T-helper 2 cell treated with Interferon-gamma antibody and Interleukin-4, amounts not matched to agents 5 μg/mL and 100 μg/mL, for 36 hours (primary cell): ENCODE measurements around the gene PPP2R3B.
"Not testable (repeated sequence)": the region's sequence is repeated elsewhere in the genome, so short reads cannot be mapped to it uniquely, and the experiment has no call there.

Experiments used
- DNase-seq: peaks from one replicate; pipeline ENCODE4 v3.0.0; 2021; ENCODE audit warnings: low spot score
- H3K27ac Mint-ChIP-seq: one replicate; pipeline ENCODE4 v1.8.0; 2021; ENCODE audit warnings: mild to moderate bottlenecking, mixed read lengths
- H3K27me3 Mint-ChIP-seq: one replicate; pipeline ENCODE4 v1.8.0; 2021; ENCODE audit warnings: low read depth, mixed read lengths
- H3K36me3 Mint-ChIP-seq: one replicate; pipeline ENCODE4 v1.8.0; 2021; ENCODE audit warnings: low read depth, mixed read lengths
- H3K4me1 Mint-ChIP-seq: one replicate; pipeline ENCODE4 v1.8.0; 2021; ENCODE audit warnings: low read depth, mixed read lengths
- H3K4me3 Mint-ChIP-seq: one replicate; pipeline ENCODE4 v1.8.0; 2022; ENCODE audit warnings: mild to moderate bottlenecking, moderate library complexity, mixed read lengths
- H3K9me3 Mint-ChIP-seq: one replicate; pipeline ENCODE4 v1.8.0; 2021; ENCODE audit warnings: mixed read lengths

PPP2R3B gene

GRCh38 chrX:390459-390858 is 3.8 kb upstream of the PPP2R3B start:
- Mint-ChIP-seq H3K4me1 (peaks cover 5% of the 10 kb centered on the region), H3K27me3 (peaks cover 4% of the 10 kb centered on the region), H3K9me3 (no peaks in the 10 kb centered on the region)

GRCh38 chrX:389021-389441 is 2.3 kb upstream of the PPP2R3B start:
- H3K4me1 Mint-ChIP-seq = peaks cover 5% of the 10 kb centered on the region
- H3K4me3 Mint-ChIP-seq = no peak overlapping the region
- H3K36me3 Mint-ChIP-seq = peaks cover 6% of the 10 kb centered on the region
- no peak for DNase-seq
- no peak overlapping the region for H3K27ac Mint-ChIP-seq
- H3K9me3 Mint-ChIP-seq = no peaks in the 10 kb centered on the region
- H3K27me3 Mint-ChIP-seq = peaks cover 4% of the 10 kb centered on the region

More at GRCh38 chrX:390459-390858, 3.8 kb upstream of the PPP2R3B start:
- no peak for DNase-seq
- Mint-ChIP-seq H3K27ac (no peak overlapping the region), H3K36me3 (peaks cover 4% of the 10 kb centered on the region), H3K4me3 (no peak overlapping the region)

GRCh38 chrX:387729-388128 is 1.0 kb upstream of the PPP2R3B start:
- peak overlapping the region; percentile 93 for H3K4me3 Mint-ChIP-seq
- DNase-seq = no peak

GRCh38 chrX:386239-386767 is 404 bp downstream of the PPP2R3B start:
- peaks cover 4% of the 10 kb centered on the region for H3K27me3 Mint-ChIP-seq
- peak overlapping the region; percentile 64 for H3K4me3 Mint-ChIP-seq
- H3K36me3 Mint-ChIP-seq = peaks cover 6% of the 10 kb centered on the region
- peaks cover 11% of the 10 kb centered on the region for H3K4me1 Mint-ChIP-seq
- H3K27ac Mint-ChIP-seq = peak overlapping the region; percentile 77
- no peaks in the 10 kb centered on the region for H3K9me3 Mint-ChIP-seq
- peak; percentile 53 for DNase-seq

More at GRCh38 chrX:387729-388128, 1.0 kb upstream of the PPP2R3B start:
- H3K9me3 Mint-ChIP-seq = no peaks in the 10 kb centered on the region
- peak overlapping the region; percentile 100 for H3K27ac Mint-ChIP-seq
- peaks cover 4% of the 10 kb centered on the region for H3K27me3 Mint-ChIP-seq
- H3K4me1 Mint-ChIP-seq = peaks cover 5% of the 10 kb centered on the region
- H3K36me3 Mint-ChIP-seq = peaks cover 6% of the 10 kb centered on the region

- H3K27me3 Mint-ChIP-seq, DNase-seq, H3K9me3 Mint-ChIP-seq, H3K36me3 Mint-ChIP-seq: not testable (repeated sequence)
- Mint-ChIP-seq H3K27ac (peak overlapping the region; percentile 77), H3K4me1 (peaks cover 11% of the 10 kb centered on the region), H3K4me3 (peak overlapping the region; percentile 64)
Measured at GRCh38 chrX:385736-386135, 971 bp downstream of the PPP2R3B start.

- H3K27ac Mint-ChIP-seq = no peak overlapping the region
- H3K4me1 Mint-ChIP-seq = peaks cover 11% of the 10 kb centered on the region
- H3K36me3 Mint-ChIP-seq = peaks cover 6% of the 10 kb centered on the region
- H3K9me3 Mint-ChIP-seq = no peaks in the 10 kb centered on the region
- DNase-seq = no peak
- H3K27me3 Mint-ChIP-seq = peaks cover 4% of the 10 kb centered on the region
- peak overlapping the region; percentile 43 for H3K4me3 Mint-ChIP-seq
Measured at GRCh38 chrX:384861-385260, 1.8 kb downstream of the PPP2R3B start.

GRCh38 chrX:378443-378842 is 8.3 kb downstream of the PPP2R3B start:
- Mint-ChIP-seq H3K27ac (peak overlapping the region; percentile 36), H3K27me3 (peaks cover 19% of the 10 kb centered on the region), H3K4me1 (peaks cover 23% of the 10 kb centered on the region)

GRCh38 chrX:376206-376605 is 10.5 kb downstream of the PPP2R3B start:
- not testable (repeated sequence) for H3K9me3 Mint-ChIP-seq, H3K4me3 Mint-ChIP-seq, H3K36me3 Mint-ChIP-seq, DNase-seq, H3K27ac Mint-ChIP-seq
- Mint-ChIP-seq H3K27me3 (peaks cover 37% of the 10 kb centered on the region), H3K4me1 (peaks cover 22% of the 10 kb centered on the region)

More at GRCh38 chrX:378443-378842, 8.3 kb downstream of the PPP2R3B start:
- Mint-ChIP-seq H3K4me3 (peak overlapping the region; percentile 19), H3K9me3 (no peaks in the 10 kb centered on the region), H3K36me3 (no peaks in the 10 kb centered on the region)
- DNase-seq = no peak

GRCh38 chrX:375181-376036 is 11.3 kb downstream of the PPP2R3B start:
- peak overlapping the region; percentile 67 for H3K4me3 Mint-ChIP-seq
- no peak for DNase-seq
- H3K27ac Mint-ChIP-seq = no peak overlapping the region
- H3K27me3 Mint-ChIP-seq = peaks cover 43% of the 10 kb centered on the region
- peaks cover 22% of the 10 kb centered on the region for H3K4me1 Mint-ChIP-seq
- no peaks in the 10 kb centered on the region for H3K9me3 Mint-ChIP-seq
- peaks cover 3% of the 10 kb centered on the region for H3K36me3 Mint-ChIP-seq

- DNase-seq = no peak
- peaks cover 3% of the 10 kb centered on the region for H3K36me3 Mint-ChIP-seq
Measured at GRCh38 chrX:374596-374995, 12.1 kb downstream of the PPP2R3B start.

GRCh38 chrX:373641-374471 is 12.9 kb downstream of the PPP2R3B start:
- peak; percentile 43 for DNase-seq
- Mint-ChIP-seq H3K27me3 (peaks cover 43% of the 10 kb centered on the region), H3K4me1 (peaks cover 18% of the 10 kb centered on the region), H3K9me3 (no peaks in the 10 kb centered on the region), H3K27ac (no peak overlapping the region), H3K4me3 (peak overlapping the region; percentile 67), H3K36me3 (peaks cover 3% of the 10 kb centered on the region)

More at GRCh38 chrX:374596-374995, 12.1 kb downstream of the PPP2R3B start:
- H3K4me3 Mint-ChIP-seq = peak overlapping the region; percentile 67
- H3K27me3 Mint-ChIP-seq = peaks cover 43% of the 10 kb centered on the region
- H3K4me1 Mint-ChIP-seq = peaks cover 22% of the 10 kb centered on the region
- no peaks in the 10 kb centered on the region for H3K9me3 Mint-ChIP-seq
- H3K27ac Mint-ChIP-seq = no peak overlapping the region

GRCh38 chrX:372856-373640 is 13.7 kb downstream of the PPP2R3B start:
- peaks cover 43% of the 10 kb centered on the region for H3K27me3 Mint-ChIP-seq
- no peak overlapping the region for H3K27ac Mint-ChIP-seq
- DNase-seq = no peak
- peak overlapping the region; percentile 51 for H3K4me3 Mint-ChIP-seq
- H3K4me1 Mint-ChIP-seq = peaks cover 11% of the 10 kb centered on the region
- no peaks in the 10 kb centered on the region for H3K9me3 Mint-ChIP-seq
- H3K36me3 Mint-ChIP-seq = peaks cover 3% of the 10 kb centered on the region

- DNase-seq = no peak
- peaks cover 3% of the 10 kb centered on the region for H3K36me3 Mint-ChIP-seq
- H3K4me1 Mint-ChIP-seq = peaks cover 10% of the 10 kb centered on the region
- H3K9me3 Mint-ChIP-seq = no peaks in the 10 kb centered on the region
- H3K27ac Mint-ChIP-seq = no peak overlapping the region
- peaks cover 43% of the 10 kb centered on the region for H3K27me3 Mint-ChIP-seq
- H3K4me3 Mint-ChIP-seq = no peak overlapping the region
Measured at GRCh38 chrX:371907-372306, 14.8 kb downstream of the PPP2R3B start.
